Amygdala (tissue), 56 donors: Measurements from ENCODE around the gene CRABP1.

Experiments
- DNase-seq, 56 donors: peaks; one replicate each; lab custom pipeline; 2025; lab: John Stamatoyannopoulos, UW

Gene CRABP1

DNA sequence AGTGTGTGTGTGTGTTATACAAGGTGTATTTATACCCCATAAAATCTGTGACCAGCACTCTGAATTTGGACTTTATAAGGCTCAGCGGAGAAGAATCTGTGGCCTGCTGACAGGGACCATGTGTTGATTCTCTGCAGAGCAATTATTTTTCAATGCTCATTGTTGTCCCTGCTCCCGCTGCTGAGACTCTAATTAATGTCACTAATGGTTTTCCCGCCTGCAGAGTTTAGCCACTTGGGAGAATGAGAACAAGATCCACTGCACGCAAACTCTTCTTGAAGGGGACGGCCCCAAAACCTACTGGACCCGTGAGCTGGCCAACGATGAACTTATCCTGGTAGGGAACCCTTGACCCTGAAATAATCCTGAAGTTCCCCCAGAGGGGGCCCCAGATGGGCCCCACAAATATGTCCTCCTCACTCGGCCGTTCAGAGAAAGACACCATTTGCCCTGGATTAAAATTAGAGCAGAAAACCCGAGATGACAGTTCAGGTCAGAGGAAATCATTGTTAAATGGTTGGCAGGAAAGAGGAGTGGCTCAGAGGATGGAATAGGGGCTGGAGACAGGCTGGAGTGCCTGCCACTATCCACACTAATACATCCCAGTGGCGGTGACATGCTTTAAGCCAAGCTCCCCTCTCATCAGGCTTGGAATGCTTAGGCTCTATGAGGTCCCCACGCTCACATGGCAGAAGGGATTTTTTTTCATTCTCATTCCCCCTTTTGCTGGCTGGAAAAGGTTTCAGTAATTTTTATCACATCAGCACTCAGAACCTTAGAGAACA lies 3.3 kb downstream of the CRABP1 start:
- no peak for DNase-seq

DNA sequence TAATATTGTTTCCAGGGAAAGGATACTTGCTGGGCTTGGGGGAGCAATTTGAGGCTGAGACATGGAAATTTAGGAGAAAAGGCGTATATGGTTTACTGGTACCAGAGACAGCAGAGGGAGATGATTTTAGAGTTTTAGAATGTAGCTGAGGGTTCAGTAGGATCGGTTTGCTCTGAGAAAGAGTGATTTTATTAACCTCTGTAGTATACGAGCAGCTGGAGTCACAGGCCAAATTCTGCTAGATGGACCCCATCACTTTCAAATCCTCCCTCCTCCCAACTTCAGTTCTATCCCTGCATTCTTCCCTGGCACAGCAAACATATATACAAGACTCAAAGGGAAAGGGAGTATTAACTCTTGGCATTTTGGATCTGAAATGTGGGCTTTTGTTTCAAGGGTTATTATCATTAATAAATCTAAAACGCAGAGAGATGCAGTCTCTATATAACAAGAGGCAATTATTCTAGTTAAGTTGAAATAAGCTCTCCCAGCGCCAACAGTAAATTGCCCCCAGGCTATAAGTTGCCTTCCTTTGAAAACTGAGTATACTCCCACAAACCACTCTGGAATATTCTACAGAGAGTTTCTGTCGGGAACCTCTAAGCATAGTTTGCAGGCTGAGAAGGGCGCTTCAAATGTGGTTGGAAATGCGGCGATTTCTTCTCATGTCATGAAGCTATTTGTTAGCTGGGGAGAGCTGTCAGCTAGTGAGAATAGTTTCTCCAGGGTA lies 5.4 kb downstream of the CRABP1 start:
- DNase-seq = no peak

DNA sequence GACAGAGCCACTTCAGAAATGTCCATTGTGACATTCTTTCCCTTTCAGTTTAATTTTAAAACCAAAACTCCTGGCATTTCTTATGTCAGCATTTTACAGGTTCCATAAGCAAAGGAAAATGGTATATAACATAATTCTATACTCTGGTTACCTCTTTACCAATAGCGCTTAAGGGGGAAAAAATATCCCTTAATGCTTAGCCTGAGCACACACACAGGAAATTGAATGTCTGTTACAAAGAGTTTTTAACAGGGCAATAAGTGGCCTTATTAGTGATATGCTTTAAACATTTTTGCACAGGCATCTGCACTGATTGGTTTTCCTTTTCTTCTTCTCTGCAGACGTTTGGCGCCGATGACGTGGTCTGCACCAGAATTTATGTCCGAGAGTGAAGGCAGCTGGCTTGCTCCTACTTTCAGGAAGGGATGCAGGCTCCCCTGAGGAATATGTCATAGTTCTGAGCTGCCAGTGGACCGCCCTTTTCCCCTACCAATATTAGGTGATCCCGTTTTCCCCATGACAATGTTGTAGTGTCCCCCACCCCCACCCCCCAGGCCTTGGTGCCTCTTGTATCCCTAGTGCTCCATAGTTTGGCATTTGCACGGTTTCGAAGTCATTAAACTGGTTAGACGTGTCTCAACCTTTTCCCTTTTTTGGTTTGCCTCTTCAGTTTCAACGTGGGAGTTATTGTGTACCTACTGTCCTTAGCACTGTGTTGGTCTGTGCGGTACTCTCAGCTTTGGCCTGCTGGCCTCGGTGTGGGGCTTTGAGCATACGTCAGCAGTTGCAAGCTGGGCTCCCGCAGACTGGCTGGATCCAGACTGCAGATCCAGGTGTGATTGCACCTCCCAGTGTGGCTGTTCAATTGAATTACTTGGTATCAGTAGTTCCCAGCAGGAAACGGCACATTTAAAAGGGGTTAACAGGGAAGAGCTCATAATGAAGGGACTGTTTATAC lies 7.7 kb downstream of the CRABP1 start:
- no peak for DNase-seq

DNA sequence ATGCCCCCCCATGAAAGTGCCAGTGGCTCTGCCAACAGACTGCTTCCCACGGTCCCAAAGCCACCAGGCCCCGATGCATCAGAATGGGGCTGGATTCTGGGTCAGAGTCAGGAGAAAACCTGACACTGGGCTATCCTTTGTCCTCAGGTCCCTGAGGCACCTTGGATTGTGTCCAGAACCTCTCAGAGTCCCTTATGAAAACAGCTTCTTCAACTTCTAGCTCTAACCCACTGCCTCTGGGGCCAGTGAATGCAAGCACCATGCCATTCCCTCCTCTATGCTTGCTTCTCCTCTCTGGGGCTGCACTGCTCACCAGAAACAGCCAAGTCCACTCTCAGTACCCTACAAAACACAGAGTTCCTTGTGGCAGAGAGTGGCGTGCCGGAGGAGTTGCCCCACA lies 9.9 kb downstream of the CRABP1 start:
- DNase-seq = no peak

DNA sequence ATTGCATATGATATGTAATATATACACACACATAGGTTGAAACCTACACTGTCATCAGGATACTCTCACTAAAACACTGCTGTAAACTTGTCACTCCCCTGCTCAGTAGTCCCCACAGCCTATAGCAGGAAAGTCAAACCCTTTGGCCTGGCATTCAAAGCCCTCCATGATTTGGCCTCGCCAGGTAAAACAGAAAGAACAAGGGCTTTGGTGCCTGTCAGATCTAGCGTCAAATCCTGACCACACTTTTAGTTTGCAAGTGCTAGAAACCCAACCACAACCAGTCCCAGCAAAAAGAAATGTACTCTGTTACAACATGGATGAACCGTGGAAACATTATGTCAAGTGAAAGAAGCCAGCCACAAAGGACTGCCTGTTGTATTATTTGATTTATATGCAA lies 11.4 kb downstream of the CRABP1 start:
- DNase-seq = no peak

DNA sequence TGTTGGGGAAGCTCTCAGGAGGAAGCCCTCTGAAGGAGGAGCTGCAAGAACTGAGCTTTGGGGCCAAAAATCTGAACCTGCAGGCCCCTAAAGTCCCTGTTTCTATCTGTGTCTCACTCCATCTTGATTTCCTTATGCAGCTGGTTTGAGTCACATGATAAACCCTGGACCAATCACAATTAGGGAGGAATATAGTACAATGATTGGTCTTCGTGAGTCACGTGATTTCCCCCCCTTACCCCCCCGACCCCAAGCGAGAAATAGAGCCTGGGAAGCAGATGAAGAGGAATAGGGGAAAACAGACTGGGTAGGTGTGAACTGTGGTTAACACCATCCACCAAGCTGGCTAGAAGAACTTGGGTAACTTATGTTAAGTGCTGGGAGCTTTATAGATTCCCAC lies 12.9 kb downstream of the CRABP1 start:
- DNase-seq = no peak

DNA sequence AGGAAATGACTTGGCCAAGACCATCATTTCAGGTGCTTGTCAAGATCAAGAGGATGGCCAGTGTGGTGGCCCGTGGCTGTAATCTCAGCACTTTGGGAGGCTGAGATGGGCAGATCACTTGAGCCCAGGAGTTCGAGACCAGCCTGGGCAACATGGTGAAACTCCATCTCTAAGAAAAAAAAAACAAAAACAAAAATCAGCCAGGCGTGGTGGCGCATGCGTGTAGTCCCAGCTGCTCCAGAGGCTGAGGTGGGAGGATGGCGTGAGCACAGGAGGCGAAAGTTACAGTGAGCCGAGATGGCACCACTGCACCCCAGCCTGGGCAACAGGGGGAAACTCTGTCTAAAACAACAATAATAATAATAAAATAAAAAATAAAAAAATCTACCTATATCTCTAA lies 15.0 kb downstream of the CRABP1 start:
- DNase-seq = no peak

DNA sequence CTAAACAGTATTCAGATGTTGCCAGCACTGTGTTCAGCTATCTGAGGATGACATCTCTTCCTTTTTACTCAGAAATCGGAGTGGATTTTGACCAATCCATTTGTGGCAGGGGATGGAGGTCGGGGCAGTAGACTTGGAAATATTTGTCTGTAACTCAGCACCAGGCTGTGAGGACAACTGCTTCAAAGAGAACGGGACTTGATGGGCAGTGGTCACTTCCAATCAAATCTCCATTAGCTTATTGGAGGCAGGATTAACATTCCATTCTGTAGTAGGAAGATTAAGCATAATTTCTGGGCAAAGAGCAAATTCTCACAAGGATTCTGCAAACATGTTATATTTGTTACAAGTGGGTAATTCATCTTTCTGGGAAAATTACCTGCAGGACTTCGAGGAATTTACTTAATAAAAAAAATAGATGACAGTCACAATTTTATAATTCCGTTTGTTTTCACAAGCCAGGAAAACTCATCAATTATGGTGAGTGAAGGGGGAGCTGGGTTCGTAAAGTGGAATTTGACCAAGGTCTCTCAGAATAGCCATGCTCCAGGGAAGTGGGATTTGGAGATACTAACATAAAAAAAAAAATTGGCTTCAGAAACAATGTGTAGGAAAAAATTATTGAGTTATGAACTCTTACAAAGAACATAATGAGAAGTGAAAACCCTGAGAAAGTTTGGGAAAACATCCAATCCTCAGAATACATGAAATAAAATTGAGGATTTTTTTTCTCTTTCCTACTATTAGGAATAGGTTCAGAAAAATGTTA lies 18.1 kb downstream of the CRABP1 start:
- DNase-seq = no peak

DNA sequence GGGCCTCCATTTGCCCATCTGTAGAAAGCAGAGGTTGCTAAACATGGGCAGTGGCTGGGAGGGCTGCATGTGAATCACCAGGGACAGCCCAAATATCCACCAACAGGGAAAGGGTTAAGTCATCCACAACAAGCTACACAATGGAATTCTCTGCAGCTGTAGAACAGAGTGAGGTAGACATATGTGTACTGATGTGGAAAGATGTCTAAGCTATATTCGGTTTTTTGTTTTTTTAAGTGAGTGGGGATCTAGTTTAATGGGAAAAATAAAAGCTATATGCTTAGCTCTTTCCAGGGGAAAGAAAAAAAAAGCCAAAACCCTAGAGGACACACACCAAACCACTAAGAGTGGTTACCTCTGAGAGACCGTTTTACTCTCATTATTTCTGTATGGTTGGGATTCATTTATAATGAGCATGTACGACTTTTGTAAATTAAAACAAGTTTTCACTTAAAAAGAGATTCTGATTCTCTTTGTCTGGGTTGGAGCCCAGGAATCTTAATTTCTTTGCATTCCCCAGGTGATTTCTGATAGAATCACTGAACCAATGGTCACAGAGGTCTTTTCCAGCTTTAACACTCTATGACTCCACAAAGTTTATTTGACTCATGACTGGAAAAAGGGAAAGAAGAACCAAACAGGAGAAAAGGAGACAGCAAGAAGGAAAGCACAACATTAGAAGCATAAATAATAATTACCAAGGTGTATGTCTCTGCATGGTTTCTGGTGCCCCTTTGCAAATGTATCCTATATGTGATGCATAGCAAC lies 19.1 kb downstream of the CRABP1 start:
- DNase-seq = no peak

DNA sequence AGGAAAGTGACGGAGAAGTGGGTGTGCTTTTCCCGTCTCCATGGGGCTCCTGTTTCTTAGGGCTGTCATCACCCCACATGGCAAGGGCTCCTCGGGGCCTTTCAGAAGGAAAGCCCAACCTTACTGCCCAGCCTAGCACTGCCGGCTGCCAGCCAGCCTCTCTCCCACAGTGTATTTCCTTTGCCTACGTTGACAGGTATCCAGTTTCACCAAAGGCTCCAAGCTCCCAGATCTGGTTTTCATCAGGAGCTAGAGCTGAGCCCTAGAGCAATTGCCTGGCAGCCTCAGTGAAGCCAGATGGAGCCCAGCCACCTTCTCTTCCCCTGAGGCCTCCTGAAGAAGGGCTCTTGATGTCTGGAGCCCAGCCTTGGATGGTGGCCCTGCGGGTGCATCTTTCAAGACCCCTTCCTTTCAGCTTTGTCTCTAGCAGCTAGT lies 20.2 kb downstream of the CRABP1 start:
- no peak for DNase-seq

DNA sequence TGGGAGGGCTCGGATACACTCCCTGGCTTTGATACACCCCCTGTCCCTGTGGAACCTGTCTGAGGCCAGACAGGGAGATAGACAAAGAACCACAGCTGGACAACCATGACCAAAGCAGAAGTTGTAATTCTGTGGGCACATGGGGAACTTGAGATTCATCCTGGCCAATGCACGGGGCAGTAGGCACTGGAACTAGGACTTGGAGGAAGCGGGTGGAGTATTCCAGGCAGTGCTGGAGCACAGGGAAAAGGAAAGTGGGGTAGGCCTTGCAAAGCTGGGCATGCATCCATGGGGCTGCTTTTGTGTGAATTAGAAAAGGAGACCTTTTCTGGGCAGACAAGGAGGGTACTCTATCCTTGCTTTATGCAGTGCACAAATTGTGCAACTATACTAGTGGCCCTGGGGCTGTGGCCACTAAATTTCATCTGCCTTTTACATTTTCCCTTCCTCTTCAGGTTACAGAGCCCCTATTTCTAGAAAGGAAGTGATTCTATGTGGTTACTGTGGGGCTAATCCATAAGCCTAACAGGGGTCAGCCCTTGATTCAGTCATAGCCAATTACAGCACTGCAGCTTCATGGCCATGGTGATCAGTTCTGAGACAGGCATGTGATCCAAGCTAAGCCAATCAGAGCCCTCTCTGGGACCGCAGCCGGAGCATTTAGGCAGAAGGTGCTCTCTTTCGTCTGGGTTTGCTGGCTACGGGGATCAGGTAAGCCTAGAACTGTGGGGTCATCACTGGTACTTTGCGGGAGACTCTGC lies 21.0 kb downstream of the CRABP1 start:
- peak in 7 of 56 donors; percentile 5 to 19 (median 10) for DNase-seq

DNA sequence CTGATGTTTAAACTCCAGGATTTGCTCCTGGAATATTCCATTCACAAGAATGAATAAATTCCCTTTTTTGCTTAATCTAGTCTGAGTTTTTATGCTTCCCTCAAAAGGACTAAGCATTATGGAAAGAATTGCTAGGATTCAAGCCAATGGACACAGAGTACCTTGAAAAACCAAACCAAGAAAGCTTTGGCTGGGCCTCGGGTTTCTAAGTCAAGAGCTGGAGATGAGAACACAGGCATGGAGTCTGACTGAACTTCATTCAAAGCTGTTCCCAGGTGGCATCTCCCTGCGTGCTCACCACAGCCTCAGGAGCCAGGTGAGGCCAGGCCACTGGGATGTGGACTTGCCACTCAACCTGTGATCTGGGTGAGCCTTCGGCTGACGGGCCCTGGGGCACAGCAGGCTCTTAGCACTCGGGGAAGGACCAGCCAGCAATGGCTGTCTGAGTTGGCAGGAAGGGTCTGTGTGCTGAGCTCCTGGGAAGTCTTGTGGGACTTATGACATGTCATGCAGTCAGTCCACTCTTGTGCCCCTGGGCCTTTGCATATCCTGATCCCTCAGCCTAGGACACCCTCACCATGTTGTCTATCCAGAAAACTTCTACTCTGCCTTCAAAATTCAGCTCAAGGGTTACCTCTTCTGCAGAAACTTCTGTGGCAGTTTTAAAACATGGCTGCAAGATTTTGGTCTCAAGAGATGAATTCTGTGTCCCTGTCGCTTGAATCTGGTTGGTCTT lies 21.8 kb downstream of the CRABP1 start:
- no peak for DNase-seq

DNA sequence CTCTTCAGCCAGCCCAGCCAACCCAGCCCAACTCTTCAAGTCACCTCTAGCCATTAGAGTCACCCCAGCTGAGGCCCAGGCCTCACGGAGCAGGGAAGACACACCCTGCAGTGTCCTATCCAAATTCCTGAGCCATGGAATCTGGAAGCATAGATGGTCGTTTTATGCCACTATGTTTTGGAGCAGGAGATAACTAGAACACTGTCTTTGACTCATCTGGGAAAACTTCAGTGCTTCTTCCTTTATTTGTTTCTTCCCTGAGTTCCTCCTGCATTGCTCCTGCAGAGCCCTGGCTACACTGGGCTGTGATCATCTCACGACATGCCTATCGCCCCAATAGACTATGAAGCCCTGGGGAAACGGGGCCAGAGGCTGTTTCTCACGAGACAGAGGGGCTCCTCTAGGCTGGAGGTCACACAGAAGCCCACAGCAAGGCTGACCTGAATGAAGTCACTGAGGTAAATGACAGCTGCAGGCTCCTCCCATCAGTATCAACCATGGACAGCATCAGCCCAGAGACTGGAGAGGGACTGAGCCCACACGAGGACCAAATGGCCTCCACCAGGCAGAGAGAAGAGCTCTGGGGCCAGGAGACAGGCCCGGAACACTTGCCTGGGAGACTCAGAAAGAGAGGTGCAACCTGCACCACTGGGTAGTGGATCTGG lies 22.7 kb downstream of the CRABP1 start:
- no peak for DNase-seq

DNA sequence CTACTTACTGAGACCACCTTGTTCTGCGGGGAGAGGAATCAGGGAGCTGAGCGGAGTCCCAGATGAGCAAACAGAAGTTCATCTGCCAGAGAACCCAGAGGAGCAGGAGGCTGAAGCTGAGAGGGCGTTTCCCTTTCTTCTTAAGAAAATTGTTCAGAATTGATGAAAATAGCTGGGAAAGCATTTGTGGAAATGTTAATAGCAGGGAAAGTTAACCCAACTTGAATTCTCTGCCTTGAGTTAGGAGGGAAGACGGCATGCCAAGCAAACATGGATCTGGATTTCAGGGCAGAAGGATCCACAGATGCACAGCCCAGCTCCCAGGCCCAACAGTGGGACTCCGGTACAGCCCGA lies 23.2 kb downstream of the CRABP1 start:
- DNase-seq = no peak

DNA sequence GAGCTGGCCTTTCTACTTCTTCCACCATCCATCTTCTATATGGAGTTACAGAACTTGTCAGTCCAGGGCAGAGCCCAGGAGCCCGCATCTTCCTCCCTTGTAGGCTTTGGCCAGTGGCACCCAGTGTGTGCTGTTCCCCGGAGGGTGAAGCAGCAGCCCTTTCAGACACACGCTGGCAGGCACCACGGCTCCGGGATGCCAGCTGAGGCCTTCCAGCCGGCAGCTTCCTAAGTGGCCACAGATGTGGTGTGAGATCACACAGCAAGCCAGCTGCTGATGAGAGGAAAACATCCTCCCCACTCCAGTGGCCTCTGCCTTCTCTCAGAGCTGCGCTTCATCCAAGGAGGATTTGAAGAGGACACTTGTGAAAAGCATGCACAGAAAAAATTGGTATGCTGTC lies 24.1 kb downstream of the CRABP1 start:
- DNase-seq = peak in 51 of 56 donors; percentile 2 to 87 (median 58)

DNA sequence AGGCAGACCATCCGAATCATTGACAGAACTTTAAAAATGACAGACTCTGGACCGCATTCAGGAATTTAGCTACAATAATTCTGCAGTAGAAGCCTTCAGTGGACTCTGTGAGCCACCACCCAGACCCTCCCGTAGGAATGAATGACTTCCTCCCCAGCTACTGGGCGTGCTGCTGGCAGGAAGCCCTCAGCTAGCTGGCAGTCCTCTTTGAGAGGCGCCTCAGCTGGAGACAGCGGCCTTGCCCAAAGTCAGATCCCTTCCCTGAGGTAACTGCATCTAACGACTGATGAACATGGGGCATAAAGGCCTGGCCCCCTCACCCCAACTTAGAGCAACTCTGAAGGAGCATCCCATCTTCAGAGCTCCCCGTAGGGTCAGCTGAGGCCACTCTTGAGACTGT lies 25.8 kb downstream of the CRABP1 start:
- DNase-seq = no peak

DNA sequence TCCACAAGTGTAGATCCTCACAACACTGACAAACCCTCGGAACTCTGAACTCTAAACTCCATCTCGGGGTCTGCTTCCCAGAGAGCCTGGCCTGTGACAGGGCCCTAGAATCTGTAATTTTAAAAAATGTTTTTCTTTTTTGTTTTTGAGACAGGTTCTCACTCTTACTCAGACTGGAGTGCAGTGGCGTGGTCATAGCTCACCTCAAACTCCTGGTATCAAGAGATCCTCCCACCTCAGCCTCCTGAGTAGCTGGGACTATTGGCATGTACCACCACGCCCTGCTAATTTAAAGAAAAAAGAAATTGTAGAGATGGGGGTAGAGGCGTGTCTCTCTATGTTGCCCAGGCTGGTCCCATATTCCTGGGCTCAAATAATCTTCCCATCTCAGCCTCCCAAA lies 26.2 kb downstream of the CRABP1 start:
- DNase-seq = no peak
